Measurements from ENCODE around the gene MRPS18C.

GRCh38 chr4:83456184-83456501 lies 285 bp downstream of the MRPS18C start:
- no peak for TF ChIP-seq CTCF (conservative IDR thresholded peaks at IDR 0.05; ENCODE audit: low read depth, low read length)
- no peak for TF ChIP-seq MAZ (IDR thresholded peaks at IDR 0.05; ENCODE audit: borderline replicate concordance, low read depth, low read length)
- no peak for TF ChIP-seq RAD21 (IDR thresholded peaks at IDR 0.05; ENCODE audit: low read length)

Measured in IMR-90 (cell line).